ENCODE measurements around the gene HTR2C. TPM values are rescaled to one million over a fixed set of nuclear protein-coding genes. Genes with fewer than 3 reads are reported as not detected.

HTR2C gene
- total RNA-seq, result not detected
- not detected for polyA plus RNA-seq
- long read RNA-seq, donor 1, result 0 reads
- long read RNA-seq, donor 2, result 0 reads

- intact Hi-C loops (cut with DNase I; ENCODE audit: low total_unique reads), result no loop called here
- H3K9me3 ChIP-seq, result peaks cover 0 to 8% (median 0%) of the 10 kb centered on the region in 8 donors
- 6 to 40% (median 9%) methylated on average over 18 to 34 of the region's 34 CpGs for WGBS, 5 donors
- H3K27me3 ChIP-seq (replicated peaks in 1 of 7), result peaks cover 0 to 78% (median 48%) of the 10 kb centered on the region in 7 donors
- H3K27ac ChIP-seq, result no peak within 1 kb of the TSS
- H3K36me3 ChIP-seq, result no peaks in the 10 kb centered on the region
- peak within 1 kb of the TSS in 3 of 8 donors; percentile 15 to 49 (median 20) for H3K4me3 ChIP-seq
- H3K4me1 ChIP-seq, result peaks cover 0 to 7% (median 0%) of the 10 kb centered on the region in 6 donors
- TF ChIP-seq POLR2A (IDR thresholded peaks at IDR 0.05), result no peak
- no peak for TF ChIP-seq CTCF (IDR thresholded peaks at IDR 0.05 in 8 of 11, conservative IDR thresholded peaks at IDR 0.05 in 3 of 11)
- TF ChIP-seq POLR2AphosphoS5 (IDR thresholded peaks at IDR 0.05), result no peak
- DNase-seq, result no peak
Measured at GRCh38 chrX:114583646-114584374, at the start of gene HTR2C. Gene HTR2C, plus strand, starts transcription at chrX:114584086. Its CDS starts 142,851 bp downstream, at chrX:114726937.

- Histone ChIP-seq H3K36me3 (no peaks in the 10 kb centered on the region), H3K27me3 (replicated peaks in 1 of 7) (peaks cover 0 to 65% (median 47%) of the 10 kb centered on the region in 7 donors), H3K27ac (no peak overlapping the region), H3K9me3 (peaks cover 0 to 9% (median 0%) of the 10 kb centered on the region in 8 donors), H3K4me1 (peaks cover 0 to 7% (median 0%) of the 10 kb centered on the region in 6 donors), H3K4me3 (no peak overlapping the region)
- DNase-seq, result no peak
- 16 to 30% (median 22%) methylated on average over 4 of the region's 4 CpGs for WGBS, 5 donors
- intact Hi-C loops (cut with DNase I; ENCODE audit: low total_unique reads), result no loop called here
- TF ChIP-seq POLR2A (IDR thresholded peaks at IDR 0.05) (no peak), POLR2AphosphoS5 (IDR thresholded peaks at IDR 0.05) (no peak), CTCF (IDR thresholded peaks at IDR 0.05 in 8 of 11, conservative IDR thresholded peaks at IDR 0.05 in 3 of 11) (no peak)
Measured at GRCh38 chrX:114580336-114580735, 3.5 kb upstream of the HTR2C start.

- Histone ChIP-seq H3K4me1 (peaks cover 0 to 7% (median 0%) of the 10 kb centered on the region in 6 donors), H3K27me3 (replicated peaks in 1 of 7) (peaks cover 0 to 79% (median 48%) of the 10 kb centered on the region in 7 donors), H3K4me3 (peak overlapping the region in 3 of 8 donors; percentile 4 to 23 (median 12)), H3K36me3 (no peaks in the 10 kb centered on the region), H3K9me3 (peaks cover 0 to 8% (median 0%) of the 10 kb centered on the region in 8 donors), H3K27ac (no peak overlapping the region)
- WGBS, 5 donors, result 3 to 13% (median 6%) methylated on average over 10 to 45 of the region's 45 CpGs
- no peak for DNase-seq
- intact Hi-C loops (cut with DNase I; ENCODE audit: low total_unique reads), result no loop called here
- TF ChIP-seq CTCF (IDR thresholded peaks at IDR 0.05 in 8 of 11, conservative IDR thresholded peaks at IDR 0.05 in 3 of 11) (no peak), POLR2A (IDR thresholded peaks at IDR 0.05) (no peak), POLR2AphosphoS5 (IDR thresholded peaks at IDR 0.05) (no peak)
Measured at GRCh38 chrX:114581528-114582263, 2.2 kb upstream of the HTR2C start.

- Histone ChIP-seq H3K4me1 (peaks cover 0 to 7% (median 0%) of the 10 kb centered on the region in 6 donors), H3K36me3 (no peaks in the 10 kb centered on the region), H3K27me3 (replicated peaks in 1 of 7) (peaks cover 0 to 79% (median 48%) of the 10 kb centered on the region in 7 donors), H3K4me3 (no peak overlapping the region), H3K27ac (no peak overlapping the region), H3K9me3 (peaks cover 0 to 8% (median 0%) of the 10 kb centered on the region in 8 donors)
- intact Hi-C loops (cut with DNase I; ENCODE audit: low total_unique reads), result no loop called here
- no peak for DNase-seq
- TF ChIP-seq POLR2AphosphoS5 (IDR thresholded peaks at IDR 0.05) (no peak), POLR2A (IDR thresholded peaks at IDR 0.05) (no peak), CTCF (IDR thresholded peaks at IDR 0.05 in 8 of 11, conservative IDR thresholded peaks at IDR 0.05 in 3 of 11) (no peak)
- 13 to 35% (median 17%) methylated on average over 11 to 12 of the region's 12 CpGs for WGBS, 5 donors
Measured at GRCh38 chrX:114582264-114582632, 1.6 kb upstream of the HTR2C start.

All from spleen (tissue), 13 donors.